Measurements from ENCODE around the gene SCFD2. TPM values are rescaled to one million over a fixed set of nuclear protein-coding genes. Genes with fewer than 3 reads are reported as not detected.
"Not testable (repeated sequence)": the region's sequence is repeated elsewhere in the genome, so short reads cannot be mapped to it uniquely, and the experiment has no call there.

SCFD2 gene
- total RNA-seq, 2 donors from 2014 or later: 20.3 to 27.4 TPM

GRCh38 chr4:53191997-53192396 lies 173.9 kb downstream of the SCFD2 start:
- Histone ChIP-seq H3K4me1 (ENCODE audit: control insufficient read depth in 1 of 2, low read depth in 2 of 2) (peaks cover 21 to 23% of the 10 kb centered on the region in 2 donors), H3K27ac (no peak overlapping the region), H3K9me3 (no peaks in the 10 kb centered on the region), H3K36me3 (no peaks in the 10 kb centered on the region), H3K27me3 (replicated peaks; ENCODE audit: insufficient read depth) (no peaks in the 10 kb centered on the region), H3K4me3 (no peak overlapping the region)
- ATAC-seq (ENCODE audit: insufficient number of reproducible peaks, low FRiP score, low read depth): no peak
- TF ChIP-seq CTCF (IDR thresholded peaks at IDR 0.05): no peak
- no peak for DNase-seq (ENCODE audit: low spot score)

- Histone ChIP-seq H3K27ac (peak overlapping the region; percentile 61 to 78), H3K4me1 (ENCODE audit: control insufficient read depth in 1 of 2, low read depth in 2 of 2) (peaks cover 38 to 44% of the 10 kb centered on the region in 2 donors), H3K4me3 (peak overlapping the region; percentile 12), H3K9me3 (no peaks in the 10 kb centered on the region), H3K27me3 (replicated peaks; ENCODE audit: insufficient read depth) (no peaks in the 10 kb centered on the region), H3K36me3 (no peaks in the 10 kb centered on the region)
- TF ChIP-seq CTCF (IDR thresholded peaks at IDR 0.05): no peak
- DNase-seq (ENCODE audit: low spot score): no peak
- peak; percentile 67 for ATAC-seq (ENCODE audit: insufficient number of reproducible peaks, low FRiP score, low read depth)
Observed at GRCh38 chr4:53189011-53189410, 176.8 kb downstream of the SCFD2 start.

- Histone ChIP-seq H3K27ac (peak overlapping the region in 1 of 2 donors; percentile 78), H3K27me3 (replicated peaks; ENCODE audit: insufficient read depth) (no peaks in the 10 kb centered on the region), H3K4me3 (no peak overlapping the region), H3K4me1 (ENCODE audit: control insufficient read depth in 1 of 2, low read depth in 2 of 2) (peaks cover 38 to 44% of the 10 kb centered on the region in 2 donors), H3K9me3 (no peaks in the 10 kb centered on the region), H3K36me3 (no peaks in the 10 kb centered on the region)
- TF ChIP-seq CTCF (IDR thresholded peaks at IDR 0.05): no peak
- ATAC-seq (ENCODE audit: insufficient number of reproducible peaks, low FRiP score, low read depth): no peak
- no peak for DNase-seq (ENCODE audit: low spot score)
Observed at GRCh38 chr4:53186714-53187358, 179.0 kb downstream of the SCFD2 start.

DNA sequence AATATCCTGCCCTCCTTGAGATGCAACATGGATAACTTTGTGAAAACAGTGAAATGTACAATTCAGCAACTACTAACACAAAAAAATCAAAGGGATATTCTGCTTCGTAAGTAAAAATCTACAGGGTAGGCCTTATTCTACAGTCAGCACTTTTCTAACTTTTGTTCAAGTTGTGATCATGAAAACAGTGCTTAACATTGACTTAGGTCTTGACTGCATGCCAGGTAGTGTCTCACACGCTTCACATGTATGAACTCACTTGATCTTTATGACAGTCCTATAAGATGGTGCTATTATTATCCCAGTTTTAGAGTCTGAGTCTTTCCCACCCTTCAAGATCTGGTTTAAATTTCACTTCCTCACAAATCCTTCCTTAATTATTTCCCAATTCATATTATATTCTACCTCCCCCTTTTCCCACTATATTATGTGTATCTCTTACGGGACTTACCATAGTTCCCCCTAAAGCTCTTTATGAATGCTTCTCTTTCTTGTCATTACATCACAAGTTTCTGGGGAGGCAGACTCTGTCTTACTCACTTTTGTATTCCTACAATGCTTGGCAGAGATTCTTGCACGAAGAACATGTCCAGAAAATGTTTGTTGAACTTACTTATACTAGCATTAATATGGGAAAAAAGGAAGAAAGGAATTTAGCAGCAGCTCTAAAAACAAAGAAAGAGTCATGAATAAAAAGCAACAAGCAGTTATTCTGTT lies 179.8 kb downstream of the SCFD2 start:
- Histone ChIP-seq H3K9me3 (no peaks in the 10 kb centered on the region), H3K27ac (peak overlapping the region; percentile 20 to 59), H3K36me3 (no peaks in the 10 kb centered on the region), H3K4me1 (ENCODE audit: control insufficient read depth in 1 of 2, low read depth in 2 of 2) (peaks cover 38 to 44% of the 10 kb centered on the region in 2 donors), H3K4me3 (no peak overlapping the region), H3K27me3 (replicated peaks; ENCODE audit: insufficient read depth) (no peaks in the 10 kb centered on the region)
- DNase-seq (ENCODE audit: low spot score) (no peak), ATAC-seq (ENCODE audit: insufficient number of reproducible peaks, low FRiP score, low read depth) (no peak)
- TF ChIP-seq CTCF (IDR thresholded peaks at IDR 0.05): no peak

GRCh38 chr4:53183754-53184153 lies 182.1 kb downstream of the SCFD2 start:
- Histone ChIP-seq H3K36me3 (no peaks in the 10 kb centered on the region), H3K9me3 (no peaks in the 10 kb centered on the region), H3K4me3 (no peak overlapping the region), H3K4me1 (ENCODE audit: control insufficient read depth in 1 of 2, low read depth in 2 of 2) (peaks cover 31 to 37% of the 10 kb centered on the region in 2 donors), H3K27me3 (replicated peaks; ENCODE audit: insufficient read depth) (no peaks in the 10 kb centered on the region), H3K27ac (peak overlapping the region in 1 of 2 donors; percentile 35)
- DNase-seq (ENCODE audit: low spot score) (no peak), ATAC-seq (ENCODE audit: insufficient number of reproducible peaks, low FRiP score, low read depth) (no peak)
- TF ChIP-seq CTCF (IDR thresholded peaks at IDR 0.05): no peak

- H3K4me3 ChIP-seq; H3K9me3 ChIP-seq; H3K36me3 ChIP-seq; H3K4me1 ChIP-seq (ENCODE audit: control insufficient read depth in 1 of 2, low read depth in 2 of 2); H3K27me3 ChIP-seq (replicated peaks; ENCODE audit: insufficient read depth); DNase-seq (ENCODE audit: low spot score); H3K27ac ChIP-seq; ATAC-seq (ENCODE audit: insufficient number of reproducible peaks, low FRiP score, low read depth): not testable (repeated sequence)
Observed at GRCh38 chr4:53177751-53178150, 188.1 kb downstream of the SCFD2 start.
